Coronary artery (tissue), 2 donors: ENCODE measurements around the gene TNFRSF18.

ENCODE experiments used
- DNase-seq: peaks from one replicate; pipeline ENCODE4 v3.0.0-alpha.2; 2017; ENCODE audit warnings: low spot score
- H3K27ac ChIP-seq, 2 donors: fragments of 200-600 bp; sonication (generic); one replicate each; pipeline ENCODE4 v1.5.1; 2016 to 2019
- H3K4me3 ChIP-seq: fragments of 200-600 bp; sonication (generic); 2 replicates; pipeline ENCODE4 v1.5.1; 2016; ENCODE audit warnings: mild to moderate bottlenecking, moderate library complexity
- TF ChIP-seq, protein P1 (sequence below): fragments of 200-600 bp; sonication (generic); IDR thresholded peaks from one replicate; pipeline ENCODE4 v1.5.1; 2019; ENCODE audit warnings: antibody characterized with exemption

The TNFRSF18 gene

DNA sequence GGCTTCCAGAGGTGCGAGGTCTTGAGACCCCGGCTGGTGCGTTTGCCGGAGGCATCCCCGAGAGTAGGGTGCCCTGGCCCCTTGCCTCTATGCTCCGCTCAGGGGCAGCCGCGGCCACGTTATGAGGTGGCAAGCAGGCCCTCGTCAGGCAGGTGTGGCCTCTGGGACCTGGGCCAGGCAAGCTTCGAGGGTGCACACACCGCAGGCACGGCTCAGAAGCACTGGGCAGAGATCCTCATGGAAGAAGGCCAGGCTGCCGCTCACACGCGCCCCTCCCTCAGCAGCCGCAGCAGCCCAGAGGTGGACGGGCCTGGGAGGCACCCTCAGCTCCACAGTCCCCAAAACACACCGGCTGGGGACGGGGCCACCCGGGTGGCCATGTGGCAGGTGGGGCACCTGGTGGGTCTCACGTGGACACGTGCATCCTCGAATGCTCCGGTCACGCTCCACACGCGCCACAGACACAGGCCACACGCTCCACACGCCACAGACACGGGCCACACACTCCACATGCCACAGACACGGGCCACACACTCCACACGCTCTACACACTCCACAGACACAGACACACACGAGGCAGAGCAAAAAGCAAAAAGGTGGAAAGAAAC is 18.9 kb upstream of the TNFRSF18 start:
- TF ChIP-seq, protein P1, sequence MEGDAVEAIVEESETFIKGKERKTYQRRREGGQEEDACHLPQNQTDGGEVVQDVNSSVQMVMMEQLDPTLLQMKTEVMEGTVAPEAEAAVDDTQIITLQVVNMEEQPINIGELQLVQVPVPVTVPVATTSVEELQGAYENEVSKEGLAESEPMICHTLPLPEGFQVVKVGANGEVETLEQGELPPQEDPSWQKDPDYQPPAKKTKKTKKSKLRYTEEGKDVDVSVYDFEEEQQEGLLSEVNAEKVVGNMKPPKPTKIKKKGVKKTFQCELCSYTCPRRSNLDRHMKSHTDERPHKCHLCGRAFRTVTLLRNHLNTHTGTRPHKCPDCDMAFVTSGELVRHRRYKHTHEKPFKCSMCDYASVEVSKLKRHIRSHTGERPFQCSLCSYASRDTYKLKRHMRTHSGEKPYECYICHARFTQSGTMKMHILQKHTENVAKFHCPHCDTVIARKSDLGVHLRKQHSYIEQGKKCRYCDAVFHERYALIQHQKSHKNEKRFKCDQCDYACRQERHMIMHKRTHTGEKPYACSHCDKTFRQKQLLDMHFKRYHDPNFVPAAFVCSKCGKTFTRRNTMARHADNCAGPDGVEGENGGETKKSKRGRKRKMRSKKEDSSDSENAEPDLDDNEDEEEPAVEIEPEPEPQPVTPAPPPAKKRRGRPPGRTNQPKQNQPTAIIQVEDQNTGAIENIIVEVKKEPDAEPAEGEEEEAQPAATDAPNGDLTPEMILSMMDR = no peak
- H3K4me3 ChIP-seq = no peak overlapping the region
- DNase-seq = no peak
- no peak overlapping the region for H3K27ac ChIP-seq

- Histone ChIP-seq H3K27ac (no peak overlapping the region), H3K4me3 (no peak overlapping the region)
- TF ChIP-seq, protein P1 = no peak
- no peak for DNase-seq
Measured at GRCh38 chr1:1223891-1224290, 17.5 kb upstream of the TNFRSF18 start.

- DNase-seq = no peak
- no peak overlapping the region for H3K27ac ChIP-seq
- H3K4me3 ChIP-seq = no peak overlapping the region
- TF ChIP-seq, protein P1 = no peak
Measured at GRCh38 chr1:1223321-1223720, 16.9 kb upstream of the TNFRSF18 start.

- Histone ChIP-seq H3K4me3 (no peak overlapping the region), H3K27ac (no peak overlapping the region)
- DNase-seq = no peak
- TF ChIP-seq, protein P1 = no peak
Measured at GRCh38 chr1:1222575-1223225, 16.3 kb upstream of the TNFRSF18 start.

DNA sequence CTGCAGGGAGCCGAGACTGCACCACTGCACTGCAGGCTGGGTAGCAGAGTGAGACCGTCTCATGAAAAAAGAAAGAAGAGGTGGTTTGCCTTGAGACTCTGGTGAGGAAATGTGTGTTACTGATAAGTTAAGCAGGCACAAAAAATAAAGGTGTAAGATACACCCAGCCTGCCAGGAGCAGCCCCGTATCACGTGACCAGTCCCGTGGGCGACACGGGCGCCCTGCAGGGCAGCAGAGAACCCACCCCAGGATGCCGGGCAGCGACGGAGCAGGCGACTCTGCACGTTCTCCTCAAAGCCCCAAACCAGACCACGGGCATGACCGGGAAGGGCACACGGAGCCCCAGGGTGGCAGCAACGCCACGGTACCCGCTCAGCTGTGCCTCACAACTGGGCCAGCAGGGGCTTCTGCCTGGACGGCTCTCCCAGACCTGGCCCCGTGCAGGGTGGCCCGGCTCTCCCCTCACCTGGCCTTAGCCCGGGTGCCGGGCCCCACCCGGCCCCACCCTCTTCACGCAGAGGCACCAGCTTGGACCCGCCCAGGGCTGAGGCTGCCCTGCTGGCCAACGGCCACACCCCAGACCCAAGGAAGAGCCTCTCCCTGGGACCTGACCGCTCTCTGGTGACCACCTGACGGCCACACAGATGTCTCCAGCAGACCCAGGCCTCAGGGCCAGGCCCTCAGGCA is 15.6 kb upstream of the TNFRSF18 start:
- TF ChIP-seq, protein P1 = no peak
- Histone ChIP-seq H3K4me3 (no peak overlapping the region), H3K27ac (no peak overlapping the region)
- DNase-seq = no peak

DNA sequence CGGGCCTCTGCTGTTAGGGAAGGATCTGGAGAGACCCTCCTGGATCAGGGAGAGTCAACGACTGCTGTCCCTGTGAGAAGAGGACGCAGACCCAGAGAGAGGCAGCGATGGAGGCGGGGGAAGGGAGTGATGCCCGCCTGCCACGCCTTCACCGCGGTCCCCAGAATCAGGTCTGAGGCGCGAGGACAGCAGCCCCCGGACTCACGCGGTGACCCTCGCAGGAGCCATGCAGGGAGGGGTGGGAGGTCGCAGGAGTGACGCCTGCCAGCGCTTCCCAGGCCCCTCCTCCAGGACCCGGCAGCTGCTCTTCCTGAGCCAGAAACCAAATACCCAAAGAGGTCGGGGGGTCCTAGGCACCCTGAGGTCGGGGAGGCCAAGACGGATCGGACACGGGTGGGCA is 13.8 kb upstream of the TNFRSF18 start:
- Histone ChIP-seq H3K27ac (no peak overlapping the region), H3K4me3 (no peak overlapping the region)
- no peak for DNase-seq
- TF ChIP-seq, protein P1 = no peak

DNA sequence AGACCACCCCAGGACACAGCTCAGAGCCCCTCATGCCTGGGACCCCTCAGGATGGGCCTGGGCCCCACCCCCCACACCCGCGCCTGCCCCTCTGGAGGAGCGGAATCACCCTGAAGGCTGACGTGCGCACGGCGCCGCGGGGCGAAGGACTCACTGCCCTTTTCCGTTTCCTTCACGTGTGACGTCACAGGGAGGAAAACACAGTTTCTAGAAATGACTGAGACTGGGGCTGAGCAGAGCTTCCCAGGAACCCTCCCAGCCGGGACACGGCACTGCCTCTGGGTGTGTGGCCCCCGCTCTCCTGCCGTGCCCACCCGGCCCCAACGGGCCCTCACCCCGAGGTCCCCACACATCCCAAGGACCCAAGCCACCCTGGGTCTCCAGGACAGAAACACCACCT is 12.9 kb upstream of the TNFRSF18 start:
- no peak overlapping the region for H3K4me3 ChIP-seq
- no peak overlapping the region for H3K27ac ChIP-seq
- DNase-seq = no peak
- TF ChIP-seq, protein P1 = no peak
